HepG2 (cell line): ENCODE data around the gene IGF1. TPM values are rescaled to one million over a fixed set of nuclear protein-coding genes. Genes with fewer than 3 reads are reported as not detected.

Experiments used
- TRAFD1 ChIP-seq: sonication (generic); formaldehyde crosslinking; IDR thresholded peaks from 2 replicates; pipeline ENCODE4 v1.5.1; 2020; ENCODE audit warnings: missing genetic modification reagents, mild to moderate bottlenecking, borderline replicate concordance
- ZBTB33 ChIP-seq: sonication (generic); formaldehyde crosslinking; IDR thresholded peaks from 2 replicates; pipeline ENCODE4 v1.4.0; 2020; ENCODE audit warnings: missing genetic modification reagents
- ZNF543 ChIP-seq: sonication (generic); formaldehyde crosslinking; IDR thresholded peaks from 2 replicates; pipeline ENCODE4 v1.4.0; 2020; ENCODE audit warnings: mild to moderate bottlenecking, missing genetic modification reagents
- ZNF598 ChIP-seq: sonication (generic); formaldehyde crosslinking; IDR thresholded peaks from 2 replicates; pipeline ENCODE4 v1.5.1; 2020; ENCODE audit warnings: mild to moderate bottlenecking, missing genetic modification reagents, borderline replicate concordance
- polyA plus RNA-seq, 8 experiments: library from polyadenylated mRNA; depleted of rRNA in 3 of 8; stranded (reverse) in 7 of 8; unstranded in 1 of 8; fragments of >200 nt; fragmentation: Illumina TruSeq in 4 of 8; extraction: Trizol in 4 of 8; gene quantifications; 2 replicates each; pipeline versions ENCODE4 v1.2.1 to v1.2.3, GENCODE V29; 2011 to 2016; ENCODE audit warnings: low read depth in 4 of 8, missing spikeins in 1 of 8, mixed read lengths in 1 of 8; ENCODE audit not compliant: insufficient read depth in 1 of 8
- total RNA-seq, 5 experiments: library from RNA; depleted of rRNA; stranded (reverse); fragments of >200 nt; fragmentation: Illumina TruSeq; extraction: Trizol; gene quantifications; 2 replicates each; pipeline ENCODE4 v1.2.3, GENCODE V29; 2016; ENCODE audit warnings: low read depth in 1 of 5
- TF ChIP-seq, protein P1 (sequence below): sonication (generic); formaldehyde crosslinking; IDR thresholded peaks from 2 replicates; pipeline ENCODE4 v1.5.0; 2020; ENCODE audit warnings: mild to moderate bottlenecking, missing genetic modification reagents, borderline replicate concordance

The IGF1 gene
- total and polyA plus RNA-seq, 2 of the 13 experiments (the other 11 are each of a cell fraction or from before 2014, with no cell fraction given): not detected

DNA sequence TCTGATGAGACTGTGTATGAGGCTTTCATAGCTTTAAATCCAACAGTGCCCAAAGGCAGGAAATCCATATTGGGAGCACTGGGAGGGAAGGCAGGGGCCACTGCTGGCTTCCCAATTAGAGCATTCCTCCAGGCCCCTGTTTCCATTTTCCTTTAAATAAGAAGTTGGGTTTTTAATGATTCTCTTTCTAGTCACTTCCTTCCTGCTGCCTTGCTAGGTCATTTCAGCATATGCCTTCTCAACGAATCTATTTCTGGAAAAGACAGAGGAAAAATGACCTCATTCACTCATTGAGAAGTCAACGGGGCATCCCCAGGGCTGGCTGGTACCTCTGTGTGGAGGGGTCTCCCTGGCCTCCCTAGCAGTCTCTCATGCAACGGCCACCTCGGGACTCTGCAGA is 43.5 kb downstream of the IGF1 start (continued):
- TF ChIP-seq, protein P1, sequence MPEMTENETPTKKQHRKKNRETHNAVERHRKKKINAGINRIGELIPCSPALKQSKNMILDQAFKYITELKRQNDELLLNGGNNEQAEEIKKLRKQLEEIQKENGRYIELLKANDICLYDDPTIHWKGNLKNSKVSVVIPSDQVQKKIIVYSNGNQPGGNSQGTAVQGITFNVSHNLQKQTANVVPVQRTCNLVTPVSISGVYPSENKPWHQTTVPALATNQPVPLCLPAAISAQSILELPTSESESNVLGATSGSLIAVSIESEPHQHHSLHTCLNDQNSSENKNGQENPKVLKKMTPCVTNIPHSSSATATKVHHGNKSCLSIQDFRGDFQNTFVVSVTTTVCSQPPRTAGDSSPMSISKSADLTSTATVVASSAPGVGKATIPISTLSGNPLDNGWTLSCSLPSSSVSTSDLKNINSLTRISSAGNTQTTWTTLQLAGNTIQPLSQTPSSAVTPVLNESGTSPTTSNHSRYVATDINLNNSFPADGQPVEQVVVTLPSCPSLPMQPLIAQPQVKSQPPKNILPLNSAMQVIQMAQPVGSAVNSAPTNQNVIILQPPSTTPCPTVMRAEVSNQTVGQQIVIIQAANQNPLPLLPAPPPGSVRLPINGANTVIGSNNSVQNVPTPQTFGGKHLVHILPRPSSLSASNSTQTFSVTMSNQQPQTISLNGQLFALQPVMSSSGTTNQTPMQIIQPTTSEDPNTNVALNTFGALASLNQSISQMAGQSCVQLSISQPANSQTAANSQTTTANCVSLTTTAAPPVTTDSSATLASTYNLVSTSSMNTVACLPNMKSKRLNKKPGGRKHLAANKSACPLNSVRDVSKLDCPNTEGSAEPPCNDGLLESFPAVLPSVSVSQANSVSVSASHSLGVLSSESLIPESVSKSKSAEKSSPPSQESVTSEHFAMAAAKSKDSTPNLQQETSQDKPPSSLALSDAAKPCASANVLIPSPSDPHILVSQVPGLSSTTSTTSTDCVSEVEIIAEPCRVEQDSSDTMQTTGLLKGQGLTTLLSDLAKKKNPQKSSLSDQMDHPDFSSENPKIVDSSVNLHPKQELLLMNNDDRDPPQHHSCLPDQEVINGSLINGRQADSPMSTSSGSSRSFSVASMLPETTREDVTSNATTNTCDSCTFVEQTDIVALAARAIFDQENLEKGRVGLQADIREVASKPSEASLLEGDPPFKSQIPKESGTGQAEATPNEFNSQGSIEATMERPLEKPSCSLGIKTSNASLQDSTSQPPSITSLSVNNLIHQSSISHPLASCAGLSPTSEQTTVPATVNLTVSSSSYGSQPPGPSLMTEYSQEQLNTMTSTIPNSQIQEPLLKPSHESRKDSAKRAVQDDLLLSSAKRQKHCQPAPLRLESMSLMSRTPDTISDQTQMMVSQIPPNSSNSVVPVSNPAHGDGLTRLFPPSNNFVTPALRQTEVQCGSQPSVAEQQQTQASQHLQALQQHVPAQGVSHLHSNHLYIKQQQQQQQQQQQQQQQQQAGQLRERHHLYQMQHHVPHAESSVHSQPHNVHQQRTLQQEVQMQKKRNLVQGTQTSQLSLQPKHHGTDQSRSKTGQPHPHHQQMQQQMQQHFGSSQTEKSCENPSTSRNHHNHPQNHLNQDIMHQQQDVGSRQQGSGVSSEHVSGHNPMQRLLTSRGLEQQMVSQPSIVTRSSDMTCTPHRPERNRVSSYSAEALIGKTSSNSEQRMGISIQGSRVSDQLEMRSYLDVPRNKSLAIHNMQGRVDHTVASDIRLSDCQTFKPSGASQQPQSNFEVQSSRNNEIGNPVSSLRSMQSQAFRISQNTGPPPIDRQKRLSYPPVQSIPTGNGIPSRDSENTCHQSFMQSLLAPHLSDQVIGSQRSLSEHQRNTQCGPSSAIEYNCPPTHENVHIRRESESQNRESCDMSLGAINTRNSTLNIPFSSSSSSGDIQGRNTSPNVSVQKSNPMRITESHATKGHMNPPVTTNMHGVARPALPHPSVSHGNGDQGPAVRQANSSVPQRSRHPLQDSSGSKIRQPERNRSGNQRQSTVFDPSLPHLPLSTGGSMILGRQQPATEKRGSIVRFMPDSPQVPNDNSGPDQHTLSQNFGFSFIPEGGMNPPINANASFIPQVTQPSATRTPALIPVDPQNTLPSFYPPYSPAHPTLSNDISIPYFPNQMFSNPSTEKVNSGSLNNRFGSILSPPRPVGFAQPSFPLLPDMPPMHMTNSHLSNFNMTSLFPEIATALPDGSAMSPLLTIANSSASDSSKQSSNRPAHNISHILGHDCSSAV: no peak
- no peak for TF ChIP-seq ZBTB33 (CRISPR knock-in tag)
- no peak for TF ChIP-seq TRAFD1 (CRISPR knock-in tag)
- TF ChIP-seq ZNF543 (CRISPR knock-in tag): no peak
- no peak for TF ChIP-seq ZNF598 (CRISPR knock-in tag)
